Osteocyte (in vitro differentiated cells): ENCODE results near the gene PRMT1. TPM values are rescaled to one million over a fixed set of nuclear protein-coding genes. Genes with fewer than 3 reads are reported as not detected.

Experiments
- DNase-seq: peaks from one replicate; pipeline ENCODE4 v3.0.0; 2021; ENCODE audit warnings: mixed read lengths; ENCODE audit not compliant: unreplicated experiment; ENCODE audit errors: extremely low spot score
- H3K27ac Mint-ChIP-seq: one replicate; pipeline ENCODE4 v1.8.0; 2021; ENCODE audit warnings: mild to moderate bottlenecking, mixed read lengths; ENCODE audit not compliant: unreplicated experiment
- H3K27me3 Mint-ChIP-seq: one replicate; pipeline ENCODE4 v1.8.0; 2021; ENCODE audit warnings: mixed read lengths; ENCODE audit not compliant: unreplicated experiment
- H3K36me3 Mint-ChIP-seq: one replicate; pipeline ENCODE4 v1.8.0; 2021; ENCODE audit warnings: mixed read lengths; ENCODE audit not compliant: unreplicated experiment
- H3K4me1 Mint-ChIP-seq: one replicate; pipeline ENCODE4 v1.8.0; 2021; ENCODE audit warnings: mixed read lengths; ENCODE audit not compliant: unreplicated experiment
- H3K4me3 Mint-ChIP-seq: one replicate; pipeline ENCODE4 v1.8.0; 2021; ENCODE audit warnings: mild to moderate bottlenecking, moderate library complexity, mixed read lengths; ENCODE audit not compliant: unreplicated experiment
- H3K9me3 Mint-ChIP-seq: one replicate; pipeline ENCODE4 v1.8.0; 2021; ENCODE audit warnings: mixed read lengths; ENCODE audit not compliant: unreplicated experiment
- total RNA-seq: library from RNA; stranded (reverse); gene quantifications from 2 replicates; pipeline ENCODE4 v1.2.1, GENCODE V29; 2021
- TF ChIP-seq, protein P1 (sequence below): fragments of 200-600 bp; sonication (generic); IDR thresholded peaks from 2 replicates; pipeline ENCODE4 v1.5.0; 2021; ENCODE audit warnings: antibody characterized with exemption, mild to moderate bottlenecking, moderate library complexity

Gene PRMT1
- total RNA-seq, 1 donor from 2014 or later, result 126 TPM

- Mint-ChIP-seq H3K4me1 (no peaks in the 10 kb centered on the region), H3K27ac (no peak overlapping the region), H3K4me3 (no peak overlapping the region), H3K9me3 (no peaks in the 10 kb centered on the region), H3K36me3 (peaks cover 7% of the 10 kb centered on the region), H3K27me3 (no peaks in the 10 kb centered on the region)
- TF ChIP-seq, protein P1, sequence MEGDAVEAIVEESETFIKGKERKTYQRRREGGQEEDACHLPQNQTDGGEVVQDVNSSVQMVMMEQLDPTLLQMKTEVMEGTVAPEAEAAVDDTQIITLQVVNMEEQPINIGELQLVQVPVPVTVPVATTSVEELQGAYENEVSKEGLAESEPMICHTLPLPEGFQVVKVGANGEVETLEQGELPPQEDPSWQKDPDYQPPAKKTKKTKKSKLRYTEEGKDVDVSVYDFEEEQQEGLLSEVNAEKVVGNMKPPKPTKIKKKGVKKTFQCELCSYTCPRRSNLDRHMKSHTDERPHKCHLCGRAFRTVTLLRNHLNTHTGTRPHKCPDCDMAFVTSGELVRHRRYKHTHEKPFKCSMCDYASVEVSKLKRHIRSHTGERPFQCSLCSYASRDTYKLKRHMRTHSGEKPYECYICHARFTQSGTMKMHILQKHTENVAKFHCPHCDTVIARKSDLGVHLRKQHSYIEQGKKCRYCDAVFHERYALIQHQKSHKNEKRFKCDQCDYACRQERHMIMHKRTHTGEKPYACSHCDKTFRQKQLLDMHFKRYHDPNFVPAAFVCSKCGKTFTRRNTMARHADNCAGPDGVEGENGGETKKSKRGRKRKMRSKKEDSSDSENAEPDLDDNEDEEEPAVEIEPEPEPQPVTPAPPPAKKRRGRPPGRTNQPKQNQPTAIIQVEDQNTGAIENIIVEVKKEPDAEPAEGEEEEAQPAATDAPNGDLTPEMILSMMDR, result no peak
- no peak for DNase-seq
These were observed 22.3 kb downstream of the PRMT1 start for GRCh38 chr19:49699364-49699763.

DNA sequence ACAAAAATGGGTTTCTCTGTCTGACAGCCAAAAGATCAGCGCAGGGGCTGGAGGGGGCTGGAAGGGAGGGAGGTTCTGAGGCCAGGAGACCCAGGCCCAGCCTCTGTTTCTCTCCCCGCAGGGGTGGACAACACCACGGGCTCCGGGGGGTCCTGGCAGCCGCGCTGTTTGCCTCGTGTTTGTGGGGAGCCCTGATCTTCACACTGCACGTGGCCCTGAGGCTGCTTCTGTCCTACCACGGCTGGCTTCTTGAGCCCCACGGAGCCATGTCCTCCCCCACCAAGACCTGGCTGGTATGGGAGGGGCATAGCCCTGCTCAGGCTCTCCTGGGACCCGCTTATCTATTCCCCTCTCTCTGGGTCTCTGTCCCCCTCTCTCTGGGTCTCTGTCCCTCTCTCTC, 23.5 kb downstream of the PRMT1 start:
- H3K4me3 Mint-ChIP-seq, result no peak overlapping the region
- H3K4me1 Mint-ChIP-seq, result no peaks in the 10 kb centered on the region
- TF ChIP-seq, protein P1, result no peak
- H3K36me3 Mint-ChIP-seq, result peaks cover 7% of the 10 kb centered on the region
- no peaks in the 10 kb centered on the region for H3K9me3 Mint-ChIP-seq
- H3K27me3 Mint-ChIP-seq, result no peaks in the 10 kb centered on the region
- H3K27ac Mint-ChIP-seq, result no peak overlapping the region
- no peak for DNase-seq

DNA sequence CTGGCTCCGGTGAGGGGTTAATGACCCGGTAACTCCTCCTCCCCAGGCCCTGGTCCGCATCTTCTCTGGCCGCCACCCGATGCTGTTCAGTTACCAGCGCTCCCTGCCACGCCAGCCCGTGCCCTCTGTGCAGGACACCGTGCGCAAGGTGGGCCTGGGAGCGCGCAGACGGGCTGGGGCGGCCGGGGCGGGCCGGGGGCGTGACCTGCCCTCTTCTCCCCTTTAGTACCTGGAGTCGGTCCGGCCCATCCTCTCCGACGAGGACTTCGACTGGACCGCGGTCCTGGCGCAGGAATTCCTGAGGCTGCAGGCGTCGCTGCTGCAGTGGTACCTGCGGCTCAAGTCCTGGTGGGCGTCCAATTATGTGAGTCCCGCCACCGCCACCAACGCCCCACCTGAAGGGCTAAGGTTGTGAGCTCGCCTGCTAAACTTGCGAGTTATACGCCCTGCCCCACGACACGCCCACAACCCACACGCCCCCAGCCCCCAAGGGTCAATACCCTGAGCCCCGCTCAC, 24.3 kb downstream of the PRMT1 start:
- no peak overlapping the region for H3K4me3 Mint-ChIP-seq
- H3K9me3 Mint-ChIP-seq, result no peaks in the 10 kb centered on the region
- TF ChIP-seq, protein P1, result no peak
- H3K27ac Mint-ChIP-seq, result no peak overlapping the region
- peaks cover 7% of the 10 kb centered on the region for H3K36me3 Mint-ChIP-seq
- no peaks in the 10 kb centered on the region for H3K27me3 Mint-ChIP-seq
- H3K4me1 Mint-ChIP-seq, result no peaks in the 10 kb centered on the region
- no peak for DNase-seq

DNA sequence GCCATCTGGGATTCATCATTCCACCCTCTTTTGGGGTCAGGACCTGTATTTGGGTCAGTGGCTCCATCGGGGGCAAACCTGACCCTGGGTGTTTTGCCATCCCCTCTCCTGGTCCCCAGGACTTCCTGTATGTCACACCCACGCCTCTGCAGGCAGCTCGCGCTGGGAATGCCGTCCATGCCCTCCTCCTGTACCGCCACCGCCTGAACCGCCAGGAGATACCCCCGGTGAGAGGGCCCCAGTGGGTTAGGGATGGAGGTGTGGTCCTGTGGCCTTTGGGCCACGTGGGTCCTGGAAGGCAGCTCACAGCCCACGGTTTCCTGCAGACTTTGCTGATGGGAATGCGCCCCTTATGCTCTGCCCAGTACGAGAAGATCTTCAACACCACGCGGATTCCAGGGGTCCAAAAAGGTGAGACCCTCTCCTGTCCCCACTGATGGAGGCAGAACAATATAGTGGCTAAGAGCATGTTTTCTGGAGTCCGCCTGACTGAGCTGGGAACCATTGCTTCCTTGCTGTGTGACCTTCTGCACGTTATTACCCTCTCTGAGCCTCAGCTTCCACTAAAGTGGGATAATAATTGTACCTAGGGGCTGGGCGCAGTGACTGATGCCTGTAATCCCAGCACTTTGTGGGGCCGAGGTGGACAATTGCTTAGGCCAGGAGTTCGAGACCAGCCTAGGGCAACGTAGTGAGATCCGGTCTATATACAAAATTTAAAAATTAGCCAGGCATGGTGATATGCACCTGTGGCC, 28.0 kb downstream of the PRMT1 start:
- TF ChIP-seq, protein P1, result no peak
- Mint-ChIP-seq H3K36me3 (peaks cover 7% of the 10 kb centered on the region), H3K27ac (no peak overlapping the region), H3K4me1 (no peaks in the 10 kb centered on the region), H3K27me3 (no peaks in the 10 kb centered on the region), H3K4me3 (no peak overlapping the region), H3K9me3 (no peaks in the 10 kb centered on the region)
- no peak for DNase-seq

GRCh38 chr19:49705919-49706318, 28.8 kb downstream of the PRMT1 start:
- Mint-ChIP-seq H3K27ac (no peak overlapping the region), H3K36me3 (peaks cover 15% of the 10 kb centered on the region), H3K4me3 (no peak overlapping the region), H3K27me3 (no peaks in the 10 kb centered on the region), H3K4me1 (peaks cover 3% of the 10 kb centered on the region), H3K9me3 (no peaks in the 10 kb centered on the region)
- TF ChIP-seq, protein P1, result no peak
- DNase-seq, result no peak
